GM18858 (cell line): ENCODE measurements around the gene CCNJL.

ENCODE experiments used
- ATAC-seq: cut with Tn5 transposase; IDR thresholded peaks from one replicate; pipeline ENCODE4 v1.9.1; 2021; ENCODE audit not compliant: unreplicated experiment

Gene CCNJL

DNA sequence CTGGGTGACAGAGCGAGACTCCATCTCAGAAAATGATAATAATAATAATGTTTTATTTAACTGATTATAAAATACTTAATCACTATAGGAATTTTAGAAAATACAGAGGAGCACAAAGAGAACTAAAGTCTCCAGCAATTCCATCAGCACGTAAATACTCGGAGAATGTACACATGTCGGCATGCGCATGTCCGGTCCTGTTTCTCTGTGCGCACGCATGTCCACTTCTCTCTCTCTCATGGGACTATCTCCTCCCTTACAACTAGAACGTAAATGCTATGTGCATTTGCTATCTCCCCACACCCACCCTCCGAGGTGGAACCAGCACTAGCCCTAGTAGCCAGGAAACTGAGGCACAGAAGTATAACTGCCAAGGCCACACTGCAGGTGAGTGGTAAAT lies 19.0 kb downstream of the CCNJL start:
- ATAC-seq: no peak

DNA sequence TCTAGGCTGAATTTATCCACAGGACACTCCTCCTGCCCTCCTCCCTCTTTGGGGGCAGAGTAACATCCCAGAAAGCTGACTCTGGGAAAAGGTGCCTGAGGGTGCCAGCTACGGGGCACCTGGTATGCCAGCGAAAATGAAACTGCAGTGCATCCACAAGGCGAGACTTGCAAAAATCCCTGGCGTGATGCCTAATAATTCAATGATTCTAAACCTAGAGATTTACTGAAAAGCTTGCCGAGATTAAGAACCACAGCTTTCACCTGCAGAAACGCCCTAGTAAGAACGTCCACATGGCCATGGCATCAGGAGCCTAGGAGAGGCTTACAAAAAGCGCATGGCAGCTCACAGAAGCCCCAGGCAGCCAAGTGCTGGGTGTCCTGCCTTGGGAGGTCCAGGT lies 20.9 kb downstream of the CCNJL start:
- ATAC-seq: no peak

DNA sequence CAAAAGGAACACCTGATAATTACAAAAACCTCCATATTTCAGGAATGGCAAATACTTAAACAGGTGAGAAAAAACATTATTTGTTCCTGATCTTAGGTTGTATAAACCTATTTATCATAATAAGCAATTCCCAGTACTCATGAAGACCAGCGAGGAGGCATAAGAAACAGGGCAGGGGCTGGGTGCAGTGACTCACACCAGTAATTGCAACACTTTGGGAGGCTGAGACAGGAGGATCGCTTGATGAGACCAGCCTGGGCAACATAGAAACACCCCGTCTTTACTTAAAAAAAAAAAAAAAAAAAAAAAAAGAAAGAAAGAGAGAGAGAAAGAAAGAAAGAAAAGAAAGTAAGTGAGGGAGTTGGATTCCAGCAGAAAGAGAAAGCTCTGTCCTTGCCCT lies 21.6 kb downstream of the CCNJL start:
- no peak for ATAC-seq

DNA sequence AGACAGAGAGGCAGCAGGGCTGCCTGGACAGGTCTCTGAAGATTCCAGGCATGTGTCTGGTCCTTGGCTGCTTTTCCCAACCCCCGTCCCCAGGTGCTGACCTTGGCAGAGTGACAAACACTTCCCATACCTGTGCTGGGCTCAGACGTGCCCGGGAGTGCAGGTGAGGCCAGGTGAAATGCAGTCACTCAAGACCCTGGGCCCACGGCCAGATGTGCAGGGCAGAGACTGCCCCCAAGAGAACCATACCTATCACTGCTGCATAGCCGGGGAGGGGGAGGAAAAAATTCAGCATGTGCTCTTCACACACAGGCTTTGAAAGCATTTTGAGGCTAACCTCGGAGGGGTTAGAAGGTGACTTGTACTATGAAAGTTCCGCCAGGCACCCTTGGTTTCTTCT lies 22.6 kb downstream of the CCNJL start:
- no peak for ATAC-seq

DNA sequence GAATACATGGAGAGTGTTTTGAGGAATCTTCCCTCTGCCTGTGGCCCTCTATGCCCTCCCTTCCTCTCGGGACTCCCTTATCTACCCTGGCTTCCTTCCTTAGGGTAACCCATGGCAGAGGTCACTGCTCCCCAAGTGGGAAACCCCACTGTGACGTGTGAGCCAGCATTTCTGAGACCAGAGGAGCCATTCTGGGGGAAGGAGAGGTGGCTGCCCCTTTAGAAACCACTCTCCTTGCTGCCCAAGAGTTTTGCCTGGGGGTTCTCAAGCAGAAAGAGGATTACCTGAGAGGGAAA lies 23.1 kb downstream of the CCNJL start:
- ATAC-seq: no peak

DNA sequence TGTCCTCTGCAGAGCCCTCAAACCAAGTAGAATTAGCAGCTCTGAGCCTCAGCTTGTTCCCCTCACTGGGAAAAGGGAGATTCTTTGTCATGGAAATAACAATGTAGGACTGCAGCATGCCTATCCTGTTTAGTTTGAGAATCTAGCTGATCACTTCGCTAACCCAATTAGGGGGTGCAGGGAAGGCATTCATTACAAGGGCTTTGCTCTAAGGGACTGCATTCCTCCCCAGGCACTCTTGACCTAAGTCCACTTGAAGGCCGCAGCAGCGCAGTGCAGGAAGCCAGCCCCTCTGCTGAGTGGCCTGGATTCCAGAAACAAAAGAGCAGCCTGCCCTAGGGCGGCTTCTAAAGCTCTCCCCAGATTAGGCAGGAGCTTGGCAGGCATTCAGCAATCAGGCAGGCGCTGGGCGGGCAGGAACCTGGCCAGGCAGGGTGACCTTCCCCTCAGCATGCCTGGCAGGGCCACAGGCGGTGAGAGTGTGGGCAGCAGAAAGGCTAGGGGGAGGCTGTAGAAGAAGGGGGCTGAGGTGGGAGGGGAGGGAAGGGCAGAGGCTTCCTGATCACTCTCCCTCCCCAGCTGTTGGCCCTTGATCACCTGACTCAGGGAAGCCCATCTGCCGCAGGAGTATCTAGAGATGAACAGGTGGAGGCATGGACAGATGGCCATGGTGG lies 24.8 kb downstream of the CCNJL start:
- no peak for ATAC-seq

DNA sequence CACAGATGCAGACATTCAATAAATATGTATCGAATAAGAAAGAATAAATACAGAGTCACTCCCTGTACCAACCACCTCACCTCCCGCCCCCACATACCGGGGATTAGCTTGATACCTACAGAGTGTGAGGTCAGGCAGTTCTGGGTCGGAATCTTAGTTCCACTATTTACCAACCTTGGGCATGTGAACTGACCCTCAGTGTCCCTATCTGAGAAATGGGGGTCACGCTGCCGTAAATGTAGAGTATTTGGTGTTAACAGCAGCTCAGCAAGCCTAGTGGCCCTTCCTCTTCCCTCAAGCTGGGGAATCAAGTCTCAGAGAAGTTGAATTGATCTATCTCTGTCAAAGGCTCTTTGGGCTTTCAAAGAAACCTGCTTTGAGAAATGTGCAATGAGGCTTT lies 25.4 kb downstream of the CCNJL start:
- ATAC-seq: no peak

DNA sequence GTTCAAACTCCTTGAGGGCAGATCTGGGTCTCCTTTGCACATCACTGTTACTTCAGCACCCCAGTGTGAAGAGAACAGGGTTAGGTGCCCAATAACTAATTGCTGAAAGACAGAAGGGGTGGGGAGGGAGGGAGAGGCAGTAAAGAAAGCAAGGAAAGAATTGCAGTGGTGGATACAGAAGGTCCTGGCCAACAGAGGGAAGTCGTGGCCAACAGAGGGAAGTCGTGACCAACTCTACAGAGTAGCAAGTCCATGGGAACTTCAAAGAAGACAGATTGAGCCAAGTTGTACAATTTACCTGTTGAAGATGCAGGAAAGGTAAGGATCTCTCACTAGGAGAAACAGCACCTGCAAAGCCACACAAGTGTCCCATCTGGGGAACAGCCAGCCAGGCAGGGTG lies 27.0 kb downstream of the CCNJL start:
- ATAC-seq: no peak

DNA sequence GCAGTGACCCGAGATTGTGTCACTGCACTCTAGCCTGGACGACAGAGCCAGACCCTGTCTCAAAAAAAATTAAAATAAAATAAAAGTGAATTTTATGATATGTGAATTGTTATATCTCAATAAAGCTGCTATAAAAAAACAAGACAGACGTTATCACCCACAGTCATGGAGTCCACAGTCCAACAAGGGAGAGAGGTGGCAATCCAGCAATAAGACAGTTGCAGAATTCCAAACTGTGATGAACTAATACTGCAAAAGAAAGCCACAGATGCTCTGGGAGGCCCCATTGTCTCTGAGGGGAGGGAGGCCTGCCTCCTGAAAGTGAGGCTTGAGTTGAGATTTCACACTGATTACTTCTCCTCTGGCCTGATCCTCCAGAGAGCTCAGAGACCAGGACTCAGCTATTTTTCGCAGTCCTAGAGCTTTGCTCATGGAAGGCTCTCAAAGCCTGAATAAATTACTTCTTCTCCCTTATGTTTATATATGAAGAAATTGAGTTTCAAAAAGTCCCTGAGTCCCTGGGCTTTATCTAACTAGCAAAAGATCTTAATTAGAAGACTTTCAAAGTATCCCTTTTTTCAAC lies 28.0 kb downstream of the CCNJL start:
- no peak for ATAC-seq

DNA sequence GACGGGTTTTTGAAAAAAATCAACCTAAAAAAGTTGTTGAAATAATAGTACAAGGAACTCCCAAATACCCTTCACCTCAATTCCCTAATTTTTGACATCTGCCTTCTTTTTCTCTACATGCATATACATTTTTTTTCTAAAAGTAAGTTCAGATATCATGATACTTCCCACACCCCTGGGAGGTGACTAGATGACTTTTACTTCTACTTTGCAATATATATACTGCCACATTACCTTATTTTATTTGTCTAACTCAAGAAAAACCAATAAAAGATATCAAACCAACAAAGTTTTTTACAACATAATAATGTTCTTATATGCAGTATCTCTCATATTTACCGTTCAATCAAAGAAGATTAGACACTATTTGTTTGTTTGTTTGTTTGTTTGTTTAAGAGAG lies 31.1 kb downstream of the CCNJL start:
- no peak for ATAC-seq

DNA sequence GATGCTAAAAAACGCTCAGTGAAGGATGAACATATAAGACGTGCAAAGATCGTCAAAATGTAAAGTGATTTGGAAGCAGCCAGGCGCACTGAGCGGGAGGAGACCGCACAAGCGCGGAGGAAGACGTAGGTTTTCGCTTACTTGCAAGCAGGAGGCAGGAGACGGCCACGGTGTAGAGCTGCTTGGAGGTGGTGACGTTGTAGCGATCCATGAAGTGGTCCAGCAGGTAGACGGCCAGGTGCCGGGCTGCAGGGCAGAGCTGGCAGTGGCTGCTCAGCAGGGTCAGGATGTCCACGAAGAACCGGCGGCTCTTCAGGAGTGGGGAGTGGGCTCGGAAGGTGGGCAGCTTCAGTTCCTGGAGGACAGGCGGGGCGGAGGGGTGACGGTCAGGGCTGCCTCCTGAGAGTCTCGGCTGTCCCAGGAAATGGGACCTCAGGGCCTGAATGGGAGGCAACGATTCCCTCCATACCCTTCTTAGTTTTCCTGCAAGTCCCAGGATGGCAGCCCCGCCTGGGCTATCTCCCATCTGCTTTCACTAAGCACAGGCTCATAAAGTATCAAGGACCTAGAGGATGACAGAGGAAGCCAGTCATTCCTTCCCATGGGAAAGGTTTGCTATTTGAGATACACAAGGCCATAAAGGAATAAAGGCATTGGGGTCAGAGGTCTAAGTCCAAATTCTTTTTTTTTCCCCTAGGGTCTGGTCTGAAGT lies 31.8 kb downstream of the CCNJL start:
- ATAC-seq: no peak

DNA sequence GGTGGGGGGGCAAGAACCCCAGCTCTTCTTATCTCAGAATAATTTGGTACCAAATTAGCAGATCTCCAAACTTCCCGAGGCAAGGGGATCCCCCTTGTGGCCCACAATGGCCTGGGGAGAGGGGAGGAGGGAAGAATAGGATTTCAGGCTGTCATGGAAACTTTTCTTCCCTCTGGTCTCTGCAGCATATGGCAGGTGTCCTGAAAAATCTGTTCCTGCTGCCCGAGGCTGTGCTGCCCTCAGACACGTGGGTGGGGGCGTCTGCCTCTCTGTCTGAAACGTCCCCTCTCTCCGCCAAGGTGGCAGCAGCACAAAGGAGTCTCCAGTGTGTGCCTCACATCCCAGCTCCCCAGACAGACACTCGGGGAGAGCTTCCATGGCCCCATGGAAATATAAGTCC lies 34.0 kb downstream of the CCNJL start:
- no peak for ATAC-seq

DNA sequence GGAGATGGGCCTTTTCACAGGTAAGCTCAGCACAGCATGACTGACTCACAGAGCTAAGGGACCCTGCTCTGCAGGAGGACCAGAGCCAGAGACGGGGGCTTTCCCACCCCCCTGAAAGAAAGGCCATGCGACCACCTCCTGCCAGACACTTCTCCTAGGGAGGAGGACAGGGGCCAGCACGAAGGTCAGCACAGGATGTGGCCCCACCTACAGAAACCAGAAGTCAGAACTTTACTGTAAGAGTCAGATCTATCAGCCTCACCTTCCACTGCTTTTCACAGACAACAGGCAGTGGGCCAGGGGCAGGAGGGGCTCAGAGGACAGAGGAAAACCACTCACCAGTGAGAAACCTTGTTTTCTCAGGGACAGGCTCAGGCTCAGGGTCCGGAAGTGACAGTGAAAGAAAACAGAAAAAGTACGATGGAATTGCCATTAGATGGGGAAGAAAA lies 37.9 kb downstream of the CCNJL start:
- no peak for ATAC-seq

DNA sequence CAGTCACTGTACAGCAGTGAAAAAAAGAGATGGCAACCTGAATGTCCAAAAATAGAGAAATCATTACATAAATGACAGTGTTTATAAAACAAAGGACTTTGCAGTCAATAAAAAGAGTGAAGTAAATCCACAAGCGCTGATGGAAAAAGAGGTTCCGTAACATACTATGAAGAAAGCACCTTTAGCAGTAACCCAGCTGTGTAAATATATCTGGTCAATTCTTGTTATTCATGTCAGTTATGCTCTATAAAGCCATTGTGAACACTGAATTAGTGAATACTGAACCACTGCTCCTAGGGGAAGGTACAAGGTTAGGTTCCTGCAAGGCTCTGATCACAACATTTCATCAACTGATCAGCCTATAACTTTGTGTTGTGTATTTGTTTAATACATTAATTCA lies 39.5 kb downstream of the CCNJL start:
- ATAC-seq: no peak

DNA sequence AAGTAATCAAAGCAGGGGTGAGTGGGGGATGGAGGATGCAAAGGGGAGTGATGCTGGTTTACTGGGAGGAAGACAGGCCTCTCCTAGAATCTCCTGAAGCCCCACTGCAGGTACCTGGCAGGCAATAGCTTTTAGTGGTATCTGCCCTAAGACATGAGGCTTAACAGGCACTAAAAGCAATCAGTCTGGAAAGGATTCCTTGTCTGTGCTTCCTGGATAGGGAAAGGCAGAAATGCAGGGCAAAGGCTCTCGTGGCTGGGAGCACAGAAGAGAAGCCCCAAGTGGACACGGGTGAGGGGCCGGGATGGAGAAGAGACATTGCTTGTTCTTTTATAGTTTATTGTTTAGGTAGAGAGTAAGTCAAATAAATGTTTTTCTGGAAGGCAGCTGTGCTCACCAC lies 40.1 kb downstream of the CCNJL start:
- ATAC-seq: no peak

DNA sequence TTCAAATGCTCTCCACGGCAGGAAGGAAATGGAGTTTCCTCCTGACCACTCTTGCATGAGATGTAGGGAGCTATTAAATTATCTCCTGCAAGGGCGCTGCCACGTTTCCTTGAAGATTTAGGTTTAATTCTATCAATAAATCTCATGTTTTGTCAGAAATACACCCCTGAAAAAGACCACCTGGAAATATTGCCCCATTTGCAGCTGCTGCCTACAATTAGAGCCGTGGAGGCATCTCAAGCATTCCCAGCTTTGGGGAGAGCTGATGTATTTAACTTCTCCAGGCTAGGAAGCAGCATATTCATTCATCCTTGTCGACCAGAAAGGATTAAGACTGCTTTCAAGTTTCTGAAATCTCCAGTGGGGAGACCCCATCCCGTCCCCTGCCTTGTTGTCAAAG lies 40.5 kb downstream of the CCNJL start:
- peak; percentile 9 for ATAC-seq

DNA sequence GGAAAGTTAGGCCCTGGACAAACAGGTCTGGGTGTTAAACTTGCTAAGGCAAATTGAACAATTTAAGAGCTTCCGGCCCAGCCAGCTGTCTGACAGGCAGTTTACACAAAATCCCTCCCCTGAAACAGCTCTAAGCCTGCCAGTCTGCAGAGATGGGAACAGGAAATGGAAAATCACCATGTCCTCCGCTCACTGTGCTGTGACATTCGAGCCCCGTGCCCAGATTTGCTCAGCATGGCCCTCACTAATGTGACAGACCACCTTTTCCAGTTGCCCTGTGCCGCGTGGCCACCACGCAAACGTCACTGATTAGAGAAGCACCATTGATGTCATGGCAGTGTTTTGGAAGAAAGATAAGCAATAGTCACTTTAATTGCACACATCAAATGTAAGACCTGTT lies 41.0 kb downstream of the CCNJL start:
- ATAC-seq: peak; percentile 56

DNA sequence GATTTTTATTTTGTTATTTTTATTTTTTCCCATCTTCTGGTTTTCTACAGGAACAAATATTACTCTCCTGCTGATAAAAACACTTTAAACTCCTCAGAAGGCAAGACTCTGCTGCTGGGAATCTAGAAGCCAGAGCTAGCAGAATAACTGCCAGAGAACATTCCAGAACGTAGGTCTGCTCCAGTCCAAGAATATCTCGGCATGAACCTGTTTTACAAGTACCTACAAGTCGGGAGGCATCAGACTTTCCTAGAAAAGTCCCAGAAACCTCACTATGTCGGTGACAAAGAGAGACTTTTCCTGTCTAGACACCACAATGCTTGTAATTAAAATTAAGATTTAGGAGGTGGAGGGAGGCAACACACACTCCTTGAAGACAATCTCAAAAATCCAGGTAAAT lies 41.7 kb downstream of the CCNJL start:
- no peak for ATAC-seq

DNA sequence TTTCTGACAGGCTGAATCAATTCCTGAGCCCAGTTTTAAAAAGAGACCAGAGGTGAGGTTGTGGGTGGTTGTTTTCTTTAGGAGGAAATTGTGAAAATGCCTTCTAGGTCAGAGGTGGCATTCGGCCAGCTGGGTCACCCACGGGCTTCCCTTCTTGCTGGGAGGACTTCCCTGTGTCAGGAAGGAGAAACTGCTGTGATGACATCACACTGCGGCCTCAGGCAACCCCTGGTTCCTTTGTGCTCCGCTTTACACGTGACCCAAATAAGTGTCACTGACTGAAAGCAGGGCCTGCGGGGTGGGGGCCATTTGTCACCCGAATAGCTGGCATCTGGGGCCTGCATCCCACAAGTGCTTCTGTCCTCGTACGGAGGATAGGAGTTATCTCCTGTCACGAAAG lies 43.3 kb downstream of the CCNJL start:
- no peak for ATAC-seq

DNA sequence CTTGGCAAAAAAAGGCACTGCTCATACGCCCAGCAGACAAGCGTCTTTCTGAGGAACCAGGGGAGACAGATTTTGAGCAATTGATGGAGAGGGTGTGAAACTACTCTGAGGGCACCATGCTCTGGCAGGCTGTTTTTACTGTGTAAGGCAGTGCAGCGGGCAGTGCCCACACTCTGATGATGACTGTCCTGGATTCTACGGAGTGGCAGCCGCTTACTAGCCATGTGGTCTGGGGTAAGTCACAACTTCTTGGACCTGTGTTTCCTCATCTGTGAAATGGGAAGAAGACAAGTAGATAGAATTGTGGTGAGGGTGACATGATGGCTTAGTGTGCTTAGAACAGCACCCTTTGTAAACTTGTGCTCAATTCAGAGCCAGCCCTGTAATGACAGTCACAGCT lies 44.2 kb downstream of the CCNJL start:
- no peak for ATAC-seq

DNA sequence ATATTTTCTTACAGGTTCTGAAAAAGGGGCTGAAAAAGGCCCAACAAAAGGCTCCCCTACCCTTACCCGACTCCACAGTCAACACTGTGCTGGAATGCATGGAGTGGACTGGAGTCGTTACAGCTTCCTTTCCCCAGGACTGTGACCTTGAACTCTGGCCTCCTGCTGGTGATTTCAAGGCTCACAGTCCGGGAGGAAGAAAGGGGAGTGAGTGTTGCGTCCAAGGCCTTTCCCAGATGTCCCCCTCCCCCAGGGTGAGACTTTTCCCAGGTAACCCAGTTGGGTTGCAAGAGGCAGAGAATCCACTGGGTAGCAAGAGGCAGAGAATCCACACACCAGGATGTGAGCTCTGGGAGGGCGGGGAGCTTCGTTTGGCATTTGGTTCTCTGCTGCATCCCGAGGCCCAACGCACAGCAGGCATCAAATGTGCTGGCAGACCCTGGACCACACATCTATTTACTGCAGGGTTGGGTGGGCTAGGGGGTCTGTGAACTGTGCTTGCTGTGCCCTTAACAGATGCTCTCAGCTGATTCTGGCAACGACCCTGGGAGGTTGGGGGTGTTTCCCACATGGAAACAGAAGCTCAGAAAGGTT lies 45.5 kb downstream of the CCNJL start:
- ATAC-seq: no peak

DNA sequence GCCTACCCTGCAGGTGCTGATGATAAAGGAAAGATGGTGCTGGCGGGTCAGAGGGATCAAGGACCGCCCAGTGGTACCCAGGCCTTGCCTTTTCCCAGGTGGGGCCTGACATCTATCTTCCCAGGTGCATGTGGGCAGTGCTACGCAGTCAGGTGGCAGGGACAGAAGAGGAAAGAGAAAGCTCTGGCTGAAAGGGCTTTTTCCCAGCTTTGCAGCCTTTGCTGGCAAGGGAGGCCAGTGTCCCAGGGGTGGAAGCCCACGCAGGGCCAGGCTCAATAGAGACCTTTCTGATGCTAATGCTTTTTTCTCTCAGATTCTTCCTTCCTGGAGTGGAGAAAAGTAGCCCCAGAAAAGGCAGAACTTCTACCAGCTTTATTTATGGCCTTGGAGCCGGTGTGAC lies 46.3 kb downstream of the CCNJL start:
- ATAC-seq: no peak
